ENCODE data around the gene RUNX2. TPM values are rescaled to one million over a fixed set of nuclear protein-coding genes. Genes with fewer than 3 reads are reported as not detected.

Gene RUNX2
- total and polyA plus RNA-seq, 9 of the 15 experiments (the other 6 are each of a cell fraction or from before 2014, with no cell fraction given), result 0.29 to 1.00 (median 0.43) TPM

DNA sequence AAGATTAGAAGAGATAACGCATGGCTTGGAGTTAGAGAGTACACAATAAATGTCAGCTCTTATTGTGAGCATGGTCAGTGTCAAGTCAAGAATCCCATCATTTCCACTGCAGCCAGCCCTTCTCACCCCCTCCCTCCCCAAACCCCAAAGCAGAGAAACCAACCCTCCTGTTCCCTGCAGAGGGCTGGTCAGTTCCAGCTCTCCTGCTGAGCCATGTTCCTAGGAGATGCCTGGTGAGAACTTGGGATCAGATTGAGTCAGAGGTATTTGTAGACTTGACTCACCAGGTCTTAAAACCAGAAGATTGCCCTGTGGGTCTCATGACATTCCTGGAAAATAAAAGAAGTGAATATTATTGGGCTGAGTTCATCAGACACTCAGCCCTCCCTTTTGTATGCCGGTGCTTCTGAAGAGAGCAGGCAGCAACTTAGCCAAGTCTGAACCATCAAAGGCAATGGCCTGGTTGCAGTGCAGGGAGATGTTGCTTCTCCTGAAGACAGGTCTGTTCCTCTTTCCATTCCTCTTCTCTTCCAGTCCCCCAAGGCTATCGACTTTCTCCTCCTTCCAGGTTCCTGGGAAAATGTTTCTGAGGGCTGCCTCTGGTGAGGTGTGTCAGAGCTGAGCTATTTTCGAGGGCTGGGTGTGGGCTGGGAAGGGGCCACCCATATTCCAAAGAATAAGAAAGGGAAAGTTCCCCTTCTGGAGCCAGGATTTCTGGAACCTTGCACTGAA lies 327.8 kb downstream of the RUNX2 start:
- no peak overlapping the region for H2AFZ ChIP-seq (ENCODE audit: low read depth, low read length)
- intact Hi-C loops (cut with micrococcal nuclease), result no loop called here
- H3K9me1 ChIP-seq (ENCODE audit: control insufficient read depth, insufficient read depth, low read length), result no peaks in the 10 kb centered on the region
- no peak for FAIRE-seq
- H3K4me3 ChIP-seq, result no peak overlapping the region
- BruUV-seq (replicated peaks), result no TSS peak
- ChIA-PET CTCF (ENCODE audit: low intra/inter-chr PET ratio) (no interaction called here), POLR2A (no interaction called here)
- no peak overlapping the region for H3K9ac ChIP-seq (ENCODE audit: insufficient read depth in 1 of 2, low read depth in 2 of 2, low read length in 2 of 2)
- no peaks in the 10 kb centered on the region for H4K20me1 ChIP-seq (replicated peaks; ENCODE audit: control insufficient read depth, insufficient read depth, low read length)
- H3K9me3 ChIP-seq (replicated peaks; ENCODE audit: control insufficient read depth, insufficient read depth, low read depth, low read length), result no peaks in the 10 kb centered on the region
- ATAC-seq, result no peak
- DNase-seq (ENCODE audit: extremely low read depth in 1 of 4, low spot score in 3 of 4), result no peak
- H3K36me3 ChIP-seq (ENCODE audit: control insufficient read depth, insufficient read depth, low read length), result no peaks in the 10 kb centered on the region
- no peak overlapping the region for H3K27ac ChIP-seq (ENCODE audit: extremely low read depth, low read depth, low read length)
- 2% methylated on average over 4 of the region's 4 CpGs for WGBS (ENCODE audit: insufficient coverage, low coverage, missing lambda C conversion rate)
- H3K4me1 ChIP-seq (replicated peaks in 1 of 2; ENCODE audit: control insufficient read depth in 2 of 2, insufficient read depth in 2 of 2, low read length in 2 of 2), result no peaks in the 10 kb centered on the region
- no peak overlapping the region for H3K4me2 ChIP-seq (ENCODE audit: insufficient read depth, low read length)
- no peaks in the 10 kb centered on the region for H3K79me2 ChIP-seq (ENCODE audit: control insufficient read depth, insufficient read depth, low read length)
- H3K27me3 ChIP-seq (ENCODE audit: control insufficient read depth in 2 of 2, insufficient read depth in 2 of 2, low read length in 2 of 2), result peaks cover 0 to 17% of the 10 kb centered on the region in 2 experiments; a peak in 3 of 5 replicates
- in situ Hi-C loops (cut with MboI), result no loop called here
- TF ChIP-seq, protein P1, sequence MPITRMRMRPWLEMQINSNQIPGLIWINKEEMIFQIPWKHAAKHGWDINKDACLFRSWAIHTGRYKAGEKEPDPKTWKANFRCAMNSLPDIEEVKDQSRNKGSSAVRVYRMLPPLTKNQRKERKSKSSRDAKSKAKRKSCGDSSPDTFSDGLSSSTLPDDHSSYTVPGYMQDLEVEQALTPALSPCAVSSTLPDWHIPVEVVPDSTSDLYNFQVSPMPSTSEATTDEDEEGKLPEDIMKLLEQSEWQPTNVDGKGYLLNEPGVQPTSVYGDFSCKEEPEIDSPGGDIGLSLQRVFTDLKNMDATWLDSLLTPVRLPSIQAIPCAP (CRISPR knock-in tag; IDR thresholded peaks at IDR 0.05; ENCODE audit: borderline replicate concordance), result no peak
- TF ChIP-seq NR3C1 (CRISPR knock-in tag; IDR thresholded peaks at IDR 0.05) (no peak), THRAP3 (IDR thresholded peaks at IDR 0.05; ENCODE audit: borderline replicate concordance) (no peak), ILK (tag; IDR thresholded peaks at IDR 0.05; ENCODE audit: borderline replicate concordance, low read depth) (no peak), NCOA4 (IDR thresholded peaks at IDR 0.05; ENCODE audit: partially characterized antibody) (no peak), RFX5 (IDR thresholded peaks at IDR 0.05; ENCODE audit: low read depth, low read length) (no peak), SMARCC2 (IDR thresholded peaks at IDR 0.05; ENCODE audit: low read depth) (no peak), CBX5 (IDR thresholded peaks at IDR 0.05; ENCODE audit: borderline replicate concordance, low read depth) (no peak), ZBTB7A (IDR thresholded peaks at IDR 0.05; ENCODE audit: borderline replicate concordance, control insufficient read depth, low read depth, low read length) (no peak), CBFA2T2 (conservative IDR thresholded peaks at IDR 0.05) (no peak), GABPB1 (CRISPR knock-in tag; IDR thresholded peaks at IDR 0.05) (no peak), ZNF507 (tag; conservative IDR thresholded peaks at IDR 0.05) (no peak), TFAM (CRISPR knock-in tag; conservative IDR thresholded peaks at IDR 0.05) (no peak), MAFG (tag; conservative IDR thresholded peaks at IDR 0.05) (no peak)
- TF ChIP-seq, protein P2, sequence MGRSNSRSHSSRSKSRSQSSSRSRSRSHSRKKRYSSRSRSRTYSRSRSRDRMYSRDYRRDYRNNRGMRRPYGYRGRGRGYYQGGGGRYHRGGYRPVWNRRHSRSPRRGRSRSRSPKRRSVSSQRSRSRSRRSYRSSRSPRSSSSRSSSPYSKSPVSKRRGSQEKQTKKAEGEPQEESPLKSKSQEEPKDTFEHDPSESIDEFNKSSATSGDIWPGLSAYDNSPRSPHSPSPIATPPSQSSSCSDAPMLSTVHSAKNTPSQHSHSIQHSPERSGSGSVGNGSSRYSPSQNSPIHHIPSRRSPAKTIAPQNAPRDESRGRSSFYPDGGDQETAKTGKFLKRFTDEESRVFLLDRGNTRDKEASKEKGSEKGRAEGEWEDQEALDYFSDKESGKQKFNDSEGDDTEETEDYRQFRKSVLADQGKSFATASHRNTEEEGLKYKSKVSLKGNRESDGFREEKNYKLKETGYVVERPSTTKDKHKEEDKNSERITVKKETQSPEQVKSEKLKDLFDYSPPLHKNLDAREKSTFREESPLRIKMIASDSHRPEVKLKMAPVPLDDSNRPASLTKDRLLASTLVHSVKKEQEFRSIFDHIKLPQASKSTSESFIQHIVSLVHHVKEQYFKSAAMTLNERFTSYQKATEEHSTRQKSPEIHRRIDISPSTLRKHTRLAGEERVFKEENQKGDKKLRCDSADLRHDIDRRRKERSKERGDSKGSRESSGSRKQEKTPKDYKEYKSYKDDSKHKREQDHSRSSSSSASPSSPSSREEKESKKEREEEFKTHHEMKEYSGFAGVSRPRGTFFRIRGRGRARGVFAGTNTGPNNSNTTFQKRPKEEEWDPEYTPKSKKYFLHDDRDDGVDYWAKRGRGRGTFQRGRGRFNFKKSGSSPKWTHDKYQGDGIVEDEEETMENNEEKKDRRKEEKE (IDR thresholded peaks at IDR 0.05; ENCODE audit: borderline replicate concordance in 1 of 2, control insufficient read depth in 1 of 2, low read depth in 2 of 2, low read length in 1 of 2), result no peak
- TF ChIP-seq, protein P3, sequence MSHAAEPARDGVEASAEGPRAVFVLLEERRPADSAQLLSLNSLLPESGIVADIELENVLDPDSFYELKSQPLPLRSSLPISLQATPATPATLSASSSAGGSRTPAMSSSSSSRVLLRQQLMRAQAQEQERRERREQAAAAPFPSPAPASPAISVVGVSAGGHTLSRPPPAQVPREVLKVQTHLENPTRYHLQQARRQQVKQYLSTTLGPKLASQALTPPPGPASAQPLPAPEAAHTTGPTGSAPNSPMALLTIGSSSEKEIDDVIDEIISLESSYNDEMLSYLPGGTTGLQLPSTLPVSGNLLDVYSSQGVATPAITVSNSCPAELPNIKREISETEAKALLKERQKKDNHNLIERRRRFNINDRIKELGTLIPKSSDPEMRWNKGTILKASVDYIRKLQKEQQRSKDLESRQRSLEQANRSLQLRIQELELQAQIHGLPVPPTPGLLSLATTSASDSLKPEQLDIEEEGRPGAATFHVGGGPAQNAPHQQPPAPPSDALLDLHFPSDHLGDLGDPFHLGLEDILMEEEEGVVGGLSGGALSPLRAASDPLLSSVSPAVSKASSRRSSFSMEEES (CRISPR knock-in tag; IDR thresholded peaks at IDR 0.05), result no peak
- TF ChIP-seq, protein P4, sequence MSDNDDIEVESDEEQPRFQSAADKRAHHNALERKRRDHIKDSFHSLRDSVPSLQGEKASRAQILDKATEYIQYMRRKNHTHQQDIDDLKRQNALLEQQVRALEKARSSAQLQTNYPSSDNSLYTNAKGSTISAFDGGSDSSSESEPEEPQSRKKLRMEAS (CRISPR knock-in tag; IDR thresholded peaks at IDR 0.05), result no peak

Measured in K562 (cell line).